GM06990 (cell line): ENCODE data around the gene AGAP1.

Experiments used
- DNase-seq: peaks from one replicate; pipeline ENCODE4 v3.0.0-alpha.2; 2011; ENCODE audit not compliant: insufficient read length; ENCODE audit errors: extremely low read depth
- H3K27me3 ChIP-seq: replicated peaks from 2 replicates; pipeline ENCODE4 v1.6.0; 2011; ENCODE audit warnings: low read length; ENCODE audit not compliant: control insufficient read depth, insufficient read depth
- H3K36me3 ChIP-seq: 2 replicates; pipeline ENCODE4 v1.5.1; 2011; ENCODE audit warnings: low read length; ENCODE audit not compliant: control insufficient read depth, insufficient read depth
- H3K4me3 ChIP-seq: replicated peaks from 2 replicates; pipeline ENCODE4 v1.5.1; 2011; ENCODE audit warnings: low read depth, mild to moderate bottlenecking, control low read depth, low read length
- TF ChIP-seq, protein P1 (sequence below): IDR thresholded peaks from 2 replicates; pipeline ENCODE4 v1.5.1; 2011; ENCODE audit warnings: low read length, control low read depth, mild to moderate bottlenecking, inconsistent platforms; ENCODE audit not compliant: insufficient read depth, poor library complexity, severe bottlenecking

Gene AGAP1

DNA sequence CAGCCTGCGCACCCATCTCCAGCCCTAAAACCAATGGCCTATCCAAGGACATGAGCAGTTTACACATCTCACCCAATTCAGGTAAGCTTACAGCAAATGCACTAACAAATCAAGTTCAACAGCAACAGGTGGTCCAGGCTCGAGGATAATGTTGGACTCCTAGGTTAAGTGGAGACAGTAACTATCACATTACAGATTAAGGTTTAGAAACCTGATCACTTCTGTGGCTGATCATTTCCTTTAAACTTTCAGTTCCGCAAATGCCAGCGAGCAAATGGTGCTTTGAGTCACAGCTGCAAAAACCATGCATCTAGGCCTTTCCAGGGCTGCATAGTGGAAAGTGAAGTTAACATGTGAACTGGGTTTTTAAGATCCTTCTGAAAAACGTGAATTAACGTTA is 415.0 kb downstream of the AGAP1 start:
- Histone ChIP-seq H3K4me3 (no peak overlapping the region), H3K36me3 (no peaks in the 10 kb centered on the region), H3K27me3 (no peaks in the 10 kb centered on the region)
- TF ChIP-seq, protein P1, sequence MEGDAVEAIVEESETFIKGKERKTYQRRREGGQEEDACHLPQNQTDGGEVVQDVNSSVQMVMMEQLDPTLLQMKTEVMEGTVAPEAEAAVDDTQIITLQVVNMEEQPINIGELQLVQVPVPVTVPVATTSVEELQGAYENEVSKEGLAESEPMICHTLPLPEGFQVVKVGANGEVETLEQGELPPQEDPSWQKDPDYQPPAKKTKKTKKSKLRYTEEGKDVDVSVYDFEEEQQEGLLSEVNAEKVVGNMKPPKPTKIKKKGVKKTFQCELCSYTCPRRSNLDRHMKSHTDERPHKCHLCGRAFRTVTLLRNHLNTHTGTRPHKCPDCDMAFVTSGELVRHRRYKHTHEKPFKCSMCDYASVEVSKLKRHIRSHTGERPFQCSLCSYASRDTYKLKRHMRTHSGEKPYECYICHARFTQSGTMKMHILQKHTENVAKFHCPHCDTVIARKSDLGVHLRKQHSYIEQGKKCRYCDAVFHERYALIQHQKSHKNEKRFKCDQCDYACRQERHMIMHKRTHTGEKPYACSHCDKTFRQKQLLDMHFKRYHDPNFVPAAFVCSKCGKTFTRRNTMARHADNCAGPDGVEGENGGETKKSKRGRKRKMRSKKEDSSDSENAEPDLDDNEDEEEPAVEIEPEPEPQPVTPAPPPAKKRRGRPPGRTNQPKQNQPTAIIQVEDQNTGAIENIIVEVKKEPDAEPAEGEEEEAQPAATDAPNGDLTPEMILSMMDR: no peak
- DNase-seq: peak; percentile 56

DNA sequence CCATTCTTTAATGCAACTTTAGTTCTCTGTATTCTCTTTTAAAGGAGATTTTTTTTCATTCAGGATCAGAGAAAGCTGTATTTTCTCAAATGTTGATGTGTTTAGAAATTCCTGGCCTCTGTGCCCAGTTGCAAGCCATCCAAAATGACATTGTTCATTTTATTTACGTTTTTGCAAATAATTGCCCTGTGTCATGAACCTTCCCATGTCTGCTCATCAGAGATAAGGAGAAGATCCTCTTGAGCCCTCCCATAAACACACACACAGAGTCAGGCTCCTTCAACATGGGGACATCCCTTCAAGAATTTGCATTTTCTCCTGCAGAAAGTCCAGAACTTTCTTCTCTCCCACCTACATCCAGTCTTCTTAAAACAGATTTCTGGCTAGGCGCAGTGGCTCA is 415.5 kb downstream of the AGAP1 start:
- no peak overlapping the region for H3K4me3 ChIP-seq
- TF ChIP-seq, protein P1: no peak
- H3K36me3 ChIP-seq: no peaks in the 10 kb centered on the region
- no peaks in the 10 kb centered on the region for H3K27me3 ChIP-seq
- DNase-seq: no peak

DNA sequence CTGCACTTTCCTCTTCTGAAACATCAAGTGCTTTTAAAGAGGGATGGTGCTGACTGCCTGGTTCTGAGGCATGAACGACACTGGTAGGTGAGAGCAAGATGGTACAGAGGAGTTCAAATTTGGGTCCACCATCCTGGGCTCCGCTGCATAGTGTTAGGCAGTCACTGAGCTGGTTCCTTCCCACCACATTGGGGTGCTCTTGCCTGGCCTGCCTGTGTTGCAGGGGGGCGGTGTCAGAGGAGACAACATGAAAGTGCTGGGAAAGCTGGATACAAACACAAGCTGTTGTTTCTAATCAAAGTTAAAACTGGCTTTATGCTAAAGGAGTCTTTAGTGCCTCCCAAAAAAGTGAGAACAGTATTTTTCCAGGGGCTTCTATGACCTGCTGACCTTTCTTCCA is 416.2 kb downstream of the AGAP1 start:
- Histone ChIP-seq H3K27me3 (no peaks in the 10 kb centered on the region), H3K36me3 (no peaks in the 10 kb centered on the region), H3K4me3 (no peak overlapping the region)
- TF ChIP-seq, protein P1: no peak
- no peak for DNase-seq

DNA sequence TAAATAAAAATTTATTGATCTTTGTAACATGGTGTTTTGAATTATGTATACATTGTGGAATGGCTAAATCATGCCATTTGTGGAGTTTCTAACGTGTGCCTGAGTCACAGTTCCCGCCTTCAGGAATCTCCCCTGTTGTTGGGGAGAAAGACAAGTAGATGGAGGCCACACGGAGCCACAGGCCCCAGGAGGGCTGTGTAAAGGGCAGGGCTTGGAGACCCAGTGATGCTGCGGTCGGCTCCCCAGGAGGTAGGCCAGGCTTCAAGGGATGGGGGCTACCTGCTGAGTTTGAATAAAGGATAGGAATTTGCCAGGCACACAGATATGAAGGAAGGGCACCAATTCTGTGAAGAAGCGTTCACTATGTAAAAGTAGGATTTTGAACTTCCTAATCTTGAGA is 417.3 kb downstream of the AGAP1 start:
- H3K4me3 ChIP-seq: no peak overlapping the region
- no peak for DNase-seq
- TF ChIP-seq, protein P1: no peak
- no peaks in the 10 kb centered on the region for H3K36me3 ChIP-seq
- H3K27me3 ChIP-seq: no peaks in the 10 kb centered on the region

DNA sequence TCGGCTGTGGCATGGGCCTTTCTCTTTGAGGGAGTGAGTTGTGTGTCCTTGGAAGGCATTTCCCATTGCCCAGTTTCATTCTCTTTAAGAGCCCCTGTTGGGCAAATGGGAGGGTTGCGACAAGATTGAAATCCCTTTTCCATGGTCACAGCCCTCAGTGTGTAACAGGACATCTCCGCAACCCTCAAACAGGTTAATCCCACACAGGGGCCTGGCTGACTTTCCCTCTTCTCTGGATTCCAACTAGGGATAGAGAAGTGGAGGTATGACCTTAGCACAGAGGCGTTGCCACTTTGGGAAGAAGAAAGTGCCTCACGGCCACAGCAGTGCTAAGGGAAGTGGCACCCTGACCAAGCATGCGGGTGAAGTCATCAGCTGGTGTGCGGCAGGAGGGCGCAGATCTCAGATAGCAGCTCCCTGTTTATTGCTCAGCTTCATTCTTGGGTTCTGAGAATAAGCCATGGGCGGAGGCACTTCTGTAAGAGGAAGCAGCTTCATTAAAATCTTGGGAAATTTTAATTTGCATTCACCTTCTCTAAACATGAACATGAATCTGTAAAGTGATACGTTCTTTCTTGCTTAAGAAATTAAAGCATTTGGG is 417.9 kb downstream of the AGAP1 start:
- H3K4me3 ChIP-seq: no peak overlapping the region
- H3K36me3 ChIP-seq: no peaks in the 10 kb centered on the region
- no peak for DNase-seq
- TF ChIP-seq, protein P1: no peak
- no peaks in the 10 kb centered on the region for H3K27me3 ChIP-seq

DNA sequence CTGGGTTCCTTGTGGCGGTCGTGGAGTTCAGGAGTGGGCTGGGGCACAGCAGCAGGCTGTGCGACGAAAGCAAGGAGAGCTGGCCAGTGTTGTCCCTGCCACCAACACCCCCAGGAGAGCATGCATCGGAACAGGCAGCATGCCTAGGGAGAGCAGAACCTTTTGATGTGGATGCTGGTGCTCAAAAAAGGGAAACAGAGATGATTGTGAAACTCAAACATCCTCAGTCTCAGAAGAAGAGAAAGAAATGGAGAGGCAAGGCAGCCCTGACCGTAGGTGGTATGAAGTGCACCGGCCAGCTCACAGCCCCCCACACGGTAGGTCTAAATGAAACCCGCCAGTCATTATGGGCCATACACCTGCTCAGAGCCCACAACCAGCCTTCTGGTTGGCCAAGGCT is 420.9 kb downstream of the AGAP1 start:
- TF ChIP-seq, protein P1: no peak
- Histone ChIP-seq H3K27me3 (no peaks in the 10 kb centered on the region), H3K36me3 (no peaks in the 10 kb centered on the region), H3K4me3 (no peak overlapping the region)
- DNase-seq: no peak
